Mucosa of rectum (tissue), 2 donors: ENCODE results near the gene ZCCHC17.

Experiments used
- H3K27ac ChIP-seq, 2 donors: one replicate each; pipeline ENCODE4 v1.7.0; 2013; ENCODE audit warnings: inconsistent platforms in 2 of 2, low read depth in 2 of 2, low read length in 2 of 2
- H3K27me3 ChIP-seq, 2 donors: one replicate each; pipeline ENCODE4 v1.7.0; 2013; ENCODE audit warnings: low read length in 2 of 2; ENCODE audit not compliant: control insufficient read depth in 2 of 2, insufficient read depth in 2 of 2
- H3K36me3 ChIP-seq, 2 donors: one replicate each; pipeline ENCODE4 v1.7.0; 2013; ENCODE audit warnings: low read length in 2 of 2; ENCODE audit not compliant: control insufficient read depth in 2 of 2, insufficient read depth in 2 of 2
- H3K4me1 ChIP-seq, 2 donors: one replicate each; pipeline ENCODE4 v1.7.0; 2013; ENCODE audit warnings: low read length in 2 of 2, mild to moderate bottlenecking in 1 of 2; ENCODE audit not compliant: control insufficient read depth in 2 of 2, insufficient read depth in 2 of 2
- H3K4me3 ChIP-seq, 2 donors: one replicate each; pipeline ENCODE4 v1.7.0; 2013; ENCODE audit warnings: low read length in 2 of 2
- H3K9ac ChIP-seq, 2 donors: one replicate each; pipeline ENCODE4 v1.7.0; 2013; ENCODE audit warnings: low read length in 2 of 2, low read depth in 1 of 2, mild to moderate bottlenecking in 1 of 2
- H3K9me3 ChIP-seq, 2 donors: one replicate each; pipeline ENCODE4 v1.7.0; 2013; ENCODE audit warnings: low read length in 2 of 2; ENCODE audit not compliant: control insufficient read depth in 2 of 2
- donor health status: healthy.
- donor health status: Normal muscosa, but diverticular disease.

The ZCCHC17 gene

GRCh38 chr1:31335007-31335406 is 38.2 kb downstream of the ZCCHC17 start:
- H3K27me3 ChIP-seq, result no peaks in the 10 kb centered on the region
- H3K27ac ChIP-seq, result no peak overlapping the region

DNA sequence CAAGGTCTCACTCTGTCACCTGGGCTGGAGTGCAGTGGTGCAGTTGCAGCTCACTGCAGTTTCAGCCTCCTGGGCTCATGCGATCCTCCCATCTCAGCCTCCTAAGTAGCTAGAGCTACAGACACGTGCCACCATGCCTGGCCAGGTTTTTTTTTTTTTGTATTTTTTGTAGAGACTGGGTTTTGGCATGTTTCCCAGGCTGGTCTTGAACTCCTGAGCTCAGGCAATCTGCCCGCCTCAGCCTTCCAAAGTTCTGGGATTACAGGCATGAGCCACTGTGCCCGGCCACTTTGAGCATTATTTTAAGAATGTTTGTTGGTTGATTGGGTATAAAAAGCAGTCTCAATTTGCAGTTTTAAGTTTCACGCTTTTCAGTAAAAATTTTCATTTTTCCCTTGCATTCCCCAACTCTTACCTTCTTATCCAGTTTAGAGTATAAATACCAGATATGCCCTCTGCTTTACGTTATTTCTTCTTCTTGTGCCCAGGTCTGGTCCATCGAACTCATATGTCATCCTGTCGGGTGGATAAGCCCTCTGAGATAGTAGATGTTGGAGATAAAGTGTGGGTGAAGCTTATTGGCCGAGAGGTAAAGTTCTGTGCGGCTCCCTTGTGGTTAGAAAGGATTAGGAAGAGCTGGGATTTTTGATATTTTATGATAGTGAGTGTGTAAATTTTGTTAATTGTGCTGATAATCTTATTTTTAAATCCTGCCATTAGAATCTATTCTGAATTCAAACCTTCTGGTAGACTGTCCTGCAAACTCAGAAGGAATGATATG is 40.0 kb downstream of the ZCCHC17 start:
- Histone ChIP-seq H3K4me1 (no peaks in the 10 kb centered on the region), H3K27ac (no peak overlapping the region), H3K9me3 (no peaks in the 10 kb centered on the region), H3K27me3 (no peaks in the 10 kb centered on the region), H3K4me3 (no peak overlapping the region), H3K36me3 (peaks cover 5 to 15% of the 10 kb centered on the region in 2 donors), H3K9ac (no peak overlapping the region)

More at GRCh38 chr1:31335007-31335406, 38.2 kb downstream of the ZCCHC17 start:
- H3K9ac ChIP-seq, result no peak overlapping the region
- H3K36me3 ChIP-seq, result peaks cover 5 to 12% of the 10 kb centered on the region in 2 donors
- H3K4me3 ChIP-seq, result no peak overlapping the region
- no peaks in the 10 kb centered on the region for H3K9me3 ChIP-seq
- H3K4me1 ChIP-seq, result no peaks in the 10 kb centered on the region

GRCh38 chr1:31344503-31344902 is 47.7 kb downstream of the ZCCHC17 start:
- Histone ChIP-seq H3K36me3 (peaks cover 19 to 21% of the 10 kb centered on the region in 2 donors), H3K27me3 (no peaks in the 10 kb centered on the region), H3K27ac (no peak overlapping the region), H3K4me1 (no peaks in the 10 kb centered on the region), H3K9ac (no peak overlapping the region), H3K4me3 (no peak overlapping the region), H3K9me3 (no peaks in the 10 kb centered on the region)

DNA sequence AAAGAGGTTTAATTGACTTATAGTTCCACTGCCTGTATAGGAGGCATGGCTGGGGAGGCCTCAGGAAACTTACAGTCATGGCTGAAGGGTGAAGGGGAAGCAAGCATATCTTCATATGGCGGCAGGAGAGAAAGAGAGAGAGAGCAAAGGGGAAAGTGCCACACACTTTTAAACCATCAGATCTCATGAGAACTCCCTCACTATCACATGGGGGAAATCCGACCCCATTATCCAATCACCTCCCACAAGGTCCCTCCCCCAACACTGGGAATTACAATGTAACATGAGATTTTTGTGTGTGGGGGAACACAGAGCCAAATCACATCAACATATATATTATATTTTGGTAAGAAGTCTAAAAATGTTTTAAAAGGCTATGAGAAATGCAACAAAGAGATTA is 48.8 kb downstream of the ZCCHC17 start:
- Histone ChIP-seq H3K36me3 (peaks cover 19 to 21% of the 10 kb centered on the region in 2 donors), H3K4me3 (no peak overlapping the region), H3K4me1 (no peaks in the 10 kb centered on the region), H3K9me3 (no peaks in the 10 kb centered on the region), H3K9ac (no peak overlapping the region), H3K27ac (no peak overlapping the region), H3K27me3 (no peaks in the 10 kb centered on the region)

DNA sequence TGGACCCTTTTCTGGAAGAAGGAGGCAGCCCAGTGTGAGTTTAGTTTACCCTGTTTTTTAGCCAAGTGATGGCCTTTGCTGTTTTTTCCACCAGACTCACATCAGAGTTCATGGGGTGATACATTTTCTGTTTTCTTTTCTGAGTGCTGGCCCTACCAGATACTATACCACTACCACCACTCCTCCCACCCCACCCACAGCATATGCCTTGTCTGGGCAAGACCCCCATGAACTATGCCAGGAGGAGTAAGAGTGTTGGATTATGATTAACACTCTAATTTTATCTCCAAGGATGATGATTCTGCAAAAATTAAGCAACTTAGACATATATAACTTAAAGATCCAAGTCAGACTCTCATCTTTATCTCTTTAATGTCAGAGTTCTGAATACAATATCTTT is 50.0 kb downstream of the ZCCHC17 start:
- Histone ChIP-seq H3K4me3 (no peak overlapping the region), H3K4me1 (no peaks in the 10 kb centered on the region), H3K9ac (no peak overlapping the region), H3K36me3 (peaks cover 22 to 24% of the 10 kb centered on the region in 2 donors), H3K27ac (no peak overlapping the region), H3K9me3 (no peaks in the 10 kb centered on the region), H3K27me3 (no peaks in the 10 kb centered on the region)

DNA sequence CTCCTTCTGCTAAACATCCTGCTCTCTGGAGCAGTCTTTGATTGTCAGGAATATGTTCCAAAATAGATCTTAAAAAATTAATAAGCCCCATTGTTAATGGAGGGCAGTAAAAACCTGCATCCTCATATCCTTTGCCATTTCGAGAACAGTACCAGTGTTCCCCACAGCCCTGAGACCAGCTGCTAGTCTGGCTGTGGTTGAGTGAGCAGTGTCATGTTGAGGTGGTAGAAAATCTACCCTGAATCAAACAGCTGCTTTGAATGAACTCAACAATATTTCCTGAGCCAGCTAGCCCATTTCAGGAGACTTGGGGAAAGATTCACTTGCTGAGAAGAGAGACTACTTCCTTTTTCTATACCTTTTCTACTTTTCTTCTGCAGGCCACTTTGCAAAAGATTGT is 51.6 kb downstream of the ZCCHC17 start:
- Histone ChIP-seq H3K9me3 (no peaks in the 10 kb centered on the region), H3K9ac (no peak overlapping the region), H3K4me1 (no peaks in the 10 kb centered on the region), H3K36me3 (peaks cover 22 to 26% of the 10 kb centered on the region in 2 donors), H3K27me3 (no peaks in the 10 kb centered on the region), H3K4me3 (no peak overlapping the region), H3K27ac (no peak overlapping the region)

- no peaks in the 10 kb centered on the region for H3K9me3 ChIP-seq
- H3K27ac ChIP-seq, result no peak overlapping the region
- no peak overlapping the region for H3K9ac ChIP-seq
- H3K4me1 ChIP-seq, result no peaks in the 10 kb centered on the region
- no peaks in the 10 kb centered on the region for H3K27me3 ChIP-seq
- peaks cover 11 to 16% of the 10 kb centered on the region in 2 donors for H3K36me3 ChIP-seq
- H3K4me3 ChIP-seq, result no peak overlapping the region
Observed at GRCh38 chr1:31354283-31354682, 57.5 kb downstream of the ZCCHC17 start.

DNA sequence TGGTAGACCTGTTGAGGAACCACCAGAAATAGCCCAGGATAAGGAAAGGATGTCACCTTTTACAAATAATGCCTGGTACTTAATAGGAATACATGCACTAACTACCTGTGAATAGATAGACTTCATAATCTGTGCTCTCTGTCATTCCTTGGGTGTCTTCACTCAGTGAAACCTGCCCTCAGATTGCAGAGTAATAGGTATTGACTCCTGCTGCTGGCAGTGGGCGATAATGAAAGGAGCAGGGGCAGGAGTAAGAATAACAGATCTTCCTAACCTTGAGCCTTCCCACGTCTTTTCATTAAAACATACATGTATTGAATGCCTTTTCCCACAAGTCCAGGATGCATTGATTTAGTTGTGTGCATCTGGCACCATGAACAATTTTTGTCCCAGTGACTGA is 59.6 kb downstream of the ZCCHC17 start:
- no peak overlapping the region for H3K27ac ChIP-seq
- H3K36me3 ChIP-seq, result peaks cover 16% of the 10 kb centered on the region in 2 donors
- H3K9me3 ChIP-seq, result no peaks in the 10 kb centered on the region
- H3K9ac ChIP-seq, result no peak overlapping the region
- H3K4me3 ChIP-seq, result no peak overlapping the region
- H3K27me3 ChIP-seq, result no peaks in the 10 kb centered on the region
- no peaks in the 10 kb centered on the region for H3K4me1 ChIP-seq

DNA sequence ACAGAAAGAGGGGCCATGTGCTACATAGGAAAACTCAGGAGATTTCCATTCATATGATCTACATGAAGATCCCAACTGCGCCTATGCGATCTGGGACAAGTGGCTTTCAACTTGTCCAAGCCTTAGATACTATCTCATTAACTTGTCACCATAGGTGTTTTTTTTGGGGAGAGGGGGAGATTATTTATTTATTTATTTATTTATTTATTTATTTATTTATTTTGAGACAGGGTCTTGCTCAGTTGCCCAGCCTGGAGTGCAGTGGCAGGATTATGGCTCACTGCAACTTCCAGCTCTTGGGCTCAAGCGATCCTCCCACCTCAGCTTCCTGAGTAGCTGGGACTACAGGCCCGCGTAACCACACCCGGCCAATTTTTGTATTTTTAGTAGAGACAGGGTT is 64.8 kb downstream of the ZCCHC17 start:
- Histone ChIP-seq H3K9me3 (no peaks in the 10 kb centered on the region), H3K27ac (no peak overlapping the region), H3K9ac (no peak overlapping the region), H3K4me1 (no peaks in the 10 kb centered on the region), H3K4me3 (no peak overlapping the region), H3K27me3 (no peaks in the 10 kb centered on the region), H3K36me3 (peaks cover 19 to 36% of the 10 kb centered on the region in 2 donors)

GRCh38 chr1:31362032-31362431 is 65.2 kb downstream of the ZCCHC17 start:
- Histone ChIP-seq H3K9me3 (no peaks in the 10 kb centered on the region), H3K36me3 (peaks cover 18 to 35% of the 10 kb centered on the region in 2 donors), H3K27me3 (no peaks in the 10 kb centered on the region), H3K4me1 (no peaks in the 10 kb centered on the region), H3K27ac (no peak overlapping the region), H3K4me3 (no peak overlapping the region), H3K9ac (no peak overlapping the region)
